ENCODE measurements around the gene SLC34A1. TPM values are rescaled to one million over a fixed set of nuclear protein-coding genes. Genes with fewer than 3 reads are reported as not detected.

The SLC34A1 gene
- total RNA-seq, 5 donors from 2014 or later (not counting 1 experiment from before 2014, with no cell fraction given): 0.13 to 0.18 (median 0.16) TPM; not detected in 2

DNA sequence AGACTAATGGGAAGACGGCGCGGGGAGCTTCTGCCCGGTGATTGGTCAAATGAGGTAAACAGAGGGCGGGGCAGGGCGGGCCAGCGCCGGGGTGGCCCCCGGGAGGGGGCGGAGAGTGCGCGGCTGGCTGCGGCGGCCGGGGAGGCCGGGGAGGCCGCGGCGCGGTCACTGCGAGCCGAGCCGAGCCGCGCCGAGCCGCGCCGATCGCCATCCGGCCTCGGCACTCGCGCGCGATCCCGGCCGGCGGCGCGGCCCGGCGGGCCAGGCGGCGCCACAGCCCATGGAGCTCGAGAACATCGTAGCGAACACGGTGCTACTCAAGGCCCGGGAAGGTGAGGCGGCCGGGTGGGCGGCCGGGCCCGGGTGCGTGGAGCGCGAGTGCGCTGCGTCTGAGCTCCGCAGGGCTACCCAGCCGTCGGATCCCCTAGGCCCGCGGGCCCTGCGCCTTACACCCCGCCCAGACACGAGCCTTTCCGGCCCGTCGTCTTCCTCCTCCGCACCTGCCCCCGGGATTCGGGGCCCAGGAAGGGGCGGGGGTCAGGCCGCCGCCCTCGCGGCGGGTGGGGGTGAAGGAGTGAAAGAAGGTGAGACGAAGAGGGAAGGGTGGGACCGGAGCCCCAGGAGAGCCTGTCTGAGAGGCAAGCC is 42.5 kb downstream of the SLC34A1 start, which contains the start of gene GRK6:
Gene GRK6 (plus strand): TSS at position 111 of the 645 bp plus-strand sequence. CDS start 170 bp downstream, at position 281.
- peak in 34 of 35 experiments; percentile 47 to 78 (median 61) for DNase-seq
- peaks cover 8% of the 10 kb centered on the region for H3K36me3 Mint-ChIP-seq
- no peaks in the 10 kb centered on the region for H3K27me3 Mint-ChIP-seq
- ATAC-seq (replicated peaks in 1 of 4): peak; percentile 15 to 72 (median 66)
- WGBS (ENCODE audit: insufficient coverage): under 1% methylated on average over 66 of the region's 82 CpGs
- Histone ChIP-seq H3K27ac (ENCODE audit: low read length) (peak within 1 kb of the TSS; percentile 87), H3K4me1 (ENCODE audit: control insufficient read depth in 1 of 2, extremely low read depth in 1 of 2, insufficient read depth in 2 of 2, low read length in 2 of 2) (peaks cover 37 to 68% of the 10 kb centered on the region in 2 experiments), H3K36me3 (ENCODE audit: control insufficient read depth in 2 of 2, extremely low read depth in 1 of 2, insufficient read depth in 1 of 2, low read length in 1 of 2) (peaks cover 4 to 23% of the 10 kb centered on the region in 2 donors), H3K9me3 (no peaks in the 10 kb centered on the region), H3K4me3 (ENCODE audit: control insufficient read depth in 1 of 2, extremely low read depth in 1 of 2, low read length in 1 of 2) (peak within 1 kb of the TSS; percentile 77 to 85), H3K27me3 (replicated peaks in 1 of 2; ENCODE audit: control insufficient read depth in 2 of 2, extremely low read depth in 1 of 2, insufficient read depth in 2 of 2, low read length in 1 of 2) (no peaks in the 10 kb centered on the region)
- H3K9me3 Mint-ChIP-seq: no peaks in the 10 kb centered on the region
- H3K4me3 Mint-ChIP-seq: peak within 1 kb of the TSS; percentile 79 to 92 (median 90)
- H3K4me1 Mint-ChIP-seq: peaks cover 56 to 63% (median 60%) of the 10 kb centered on the region in 3 donors
- CTCF ChIA-PET: interaction anchor here in 1 of 2 donors (0.5 to 3.2 kb wide), 11 partner anchors 12 to 80 kb away, joined by 3 to 37 read pairs (median 7); partner anchors contain the start of gene PRR7
- POLR2A ChIA-PET: interaction anchor here (0.6 to 2.1 kb wide), 7 partner anchors 14 to 37 kb away, joined by 3 to 13 read pairs (median 5); no protein-coding TSS in a partner anchor
- H3K27ac Mint-ChIP-seq: peak within 1 kb of the TSS; percentile 99

DNA sequence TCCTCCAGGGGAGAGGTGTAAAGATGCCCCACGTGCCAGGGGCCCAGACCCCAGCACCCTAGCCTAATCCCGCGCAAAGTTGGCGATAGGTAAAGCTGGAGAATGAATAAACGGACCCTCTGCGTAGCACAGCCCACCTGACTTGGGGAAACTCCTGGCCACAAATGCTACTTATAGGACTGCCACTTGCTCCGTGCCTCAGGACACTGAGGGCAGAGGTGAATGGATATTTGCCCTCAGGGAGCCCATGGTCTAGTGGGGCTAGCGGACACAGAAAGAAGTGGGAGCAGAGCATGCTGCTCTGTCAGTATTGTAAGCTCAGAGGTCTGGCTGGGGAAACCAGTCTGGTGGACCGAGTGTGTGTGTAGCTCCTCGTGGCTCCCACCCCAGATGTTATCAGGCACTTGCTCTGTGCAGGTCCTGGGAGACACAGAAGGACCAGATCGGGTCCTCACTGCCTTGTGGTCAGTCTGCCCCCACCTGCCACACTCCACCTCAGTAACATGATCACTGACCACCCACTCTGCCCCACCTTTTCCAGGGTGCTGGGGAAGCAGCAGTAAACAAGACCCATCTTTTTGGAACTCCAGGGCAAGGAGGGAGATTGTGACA is 43.1 kb downstream of the SLC34A1 start:
- WGBS (ENCODE audit: insufficient coverage): 1% methylated on average over 10 of the region's 11 CpGs
- DNase-seq: no peak
- CTCF ChIA-PET: interaction anchor here in 1 of 2 donors (1.4 to 3.2 kb wide), 7 partner anchors 18 to 37 kb away, joined by 3 to 37 read pairs (median 17); partner anchors contain the start of gene PRR7
- Mint-ChIP-seq H3K36me3 (peaks cover 8% of the 10 kb centered on the region), H3K9me3 (no peaks in the 10 kb centered on the region), H3K4me3 (peak overlapping the region; percentile 79 to 92 (median 86)), H3K4me1 (peaks cover 58 to 70% (median 67%) of the 10 kb centered on the region in 3 donors), H3K27ac (peak overlapping the region; percentile 95), H3K27me3 (no peaks in the 10 kb centered on the region)
- Histone ChIP-seq H3K4me1 (ENCODE audit: control insufficient read depth in 1 of 2, extremely low read depth in 1 of 2, insufficient read depth in 2 of 2, low read length in 2 of 2) (peaks cover 41 to 74% of the 10 kb centered on the region in 2 experiments), H3K9me3 (no peaks in the 10 kb centered on the region), H3K27me3 (replicated peaks in 1 of 2; ENCODE audit: control insufficient read depth in 2 of 2, extremely low read depth in 1 of 2, insufficient read depth in 2 of 2, low read length in 1 of 2) (no peaks in the 10 kb centered on the region), H3K36me3 (ENCODE audit: control insufficient read depth in 2 of 2, extremely low read depth in 1 of 2, insufficient read depth in 1 of 2, low read length in 1 of 2) (peaks cover 4 to 30% of the 10 kb centered on the region in 2 donors), H3K4me3 (ENCODE audit: control insufficient read depth in 1 of 2, extremely low read depth in 1 of 2, low read length in 1 of 2) (peak overlapping the region; percentile 68 to 85), H3K27ac (ENCODE audit: low read length) (peak overlapping the region; percentile 84)
- ATAC-seq (replicated peaks in 1 of 4): no peak
- POLR2A ChIA-PET: interaction anchor here (1.0 to 2.1 kb wide), 3 partner anchors 14 to 18 kb away, joined by 3 to 9 read pairs (median 3); no protein-coding TSS in a partner anchor

DNA sequence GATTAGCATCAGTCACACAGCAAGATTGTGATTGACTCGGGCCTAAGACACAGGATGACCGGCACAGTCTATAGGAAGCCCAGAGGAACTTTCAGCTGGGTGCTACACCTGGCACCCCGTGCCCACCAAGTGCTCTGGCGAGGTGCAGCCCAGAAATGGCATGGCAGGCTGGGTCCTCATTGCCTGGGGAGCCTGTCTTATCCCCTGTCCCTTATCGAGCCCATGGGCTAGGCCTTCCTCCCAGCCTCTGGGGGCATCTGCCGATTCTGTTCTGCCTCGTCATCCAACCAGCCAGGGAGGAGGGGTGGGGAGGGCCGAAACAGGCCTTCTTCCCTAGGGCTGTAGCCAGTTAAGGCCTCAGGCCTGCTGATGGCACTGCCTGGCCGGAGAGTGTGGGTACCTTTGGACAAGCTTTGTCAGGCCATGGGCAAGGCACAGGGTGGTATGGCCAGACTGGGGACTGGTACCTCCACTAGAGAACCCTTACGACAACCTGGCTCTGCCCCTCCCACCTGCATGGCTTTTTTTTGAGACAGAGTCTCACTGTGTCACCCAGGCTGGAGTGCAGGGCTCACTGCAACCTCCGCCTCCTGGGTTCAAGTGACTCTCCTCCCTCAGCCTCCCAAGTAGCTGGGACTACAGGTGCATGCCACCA is 43.8 kb downstream of the SLC34A1 start:
- Mint-ChIP-seq H3K4me3 (peak overlapping the region; percentile 79 to 92 (median 86)), H3K4me1 (peaks cover 61 to 76% (median 74%) of the 10 kb centered on the region in 3 donors), H3K27me3 (no peaks in the 10 kb centered on the region), H3K9me3 (no peaks in the 10 kb centered on the region), H3K36me3 (peaks cover 8% of the 10 kb centered on the region), H3K27ac (peak overlapping the region; percentile 95)
- POLR2A ChIA-PET: interaction anchor here in 1 of 2 donors (1.0 kb wide), 1 partner anchor 16 kb away, joined by 3 read pairs; no protein-coding TSS in a partner anchor
- ATAC-seq (replicated peaks in 1 of 4): no peak
- DNase-seq: peak in 3 of 35 experiments; percentile 18 to 35 (median 22)
- Histone ChIP-seq H3K4me1 (ENCODE audit: control insufficient read depth in 1 of 2, extremely low read depth in 1 of 2, insufficient read depth in 2 of 2, low read length in 2 of 2) (peaks cover 48 to 81% of the 10 kb centered on the region in 2 experiments), H3K27me3 (replicated peaks in 1 of 2; ENCODE audit: control insufficient read depth in 2 of 2, extremely low read depth in 1 of 2, insufficient read depth in 2 of 2, low read length in 1 of 2) (no peaks in the 10 kb centered on the region), H3K4me3 (ENCODE audit: control insufficient read depth in 1 of 2, extremely low read depth in 1 of 2, low read length in 1 of 2) (peak overlapping the region; percentile 68 to 85), H3K36me3 (ENCODE audit: control insufficient read depth in 2 of 2, extremely low read depth in 1 of 2, insufficient read depth in 1 of 2, low read length in 1 of 2) (peaks cover 9 to 37% of the 10 kb centered on the region in 2 donors), H3K9me3 (no peaks in the 10 kb centered on the region), H3K27ac (ENCODE audit: low read length) (peak overlapping the region; percentile 84)
- CTCF ChIA-PET: interaction anchor here in 1 of 2 donors (0.9 to 3.2 kb wide), 4 partner anchors 11 to 27 kb away, joined by 3 to 37 read pairs (median 16); no protein-coding TSS in a partner anchor
- WGBS (ENCODE audit: insufficient coverage): 7% methylated on average over 8 of the region's 11 CpGs

DNA sequence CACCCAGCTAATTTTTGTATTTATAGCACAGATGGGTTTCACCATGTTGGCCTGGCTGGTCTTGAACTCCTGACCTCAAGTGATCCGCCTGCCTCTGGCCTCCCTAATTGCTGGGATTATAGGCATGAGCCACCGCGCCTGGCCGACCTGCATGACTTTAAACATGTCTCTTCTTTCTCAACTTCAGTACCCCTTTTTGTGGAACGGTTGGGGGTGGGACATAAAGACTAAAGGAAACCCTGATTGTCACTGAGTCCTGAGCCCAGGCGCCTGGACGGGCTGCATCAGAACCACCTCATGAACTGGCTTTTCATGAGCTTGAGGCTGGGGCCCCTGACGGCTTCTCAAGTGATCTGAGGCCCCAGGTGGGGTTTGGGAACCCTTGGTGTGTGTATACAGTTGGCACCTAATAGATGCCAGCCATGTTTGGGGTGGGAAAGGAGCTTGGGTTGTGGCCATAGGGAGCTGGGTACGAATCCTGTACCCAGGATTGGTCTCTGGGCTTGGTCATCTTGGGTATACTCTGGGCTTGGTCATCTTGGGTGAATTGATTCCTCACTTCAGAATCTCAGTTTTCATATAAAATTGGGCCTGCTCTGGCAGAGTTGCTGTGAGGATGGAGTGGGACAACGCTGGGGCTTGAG is 44.5 kb downstream of the SLC34A1 start:
- H3K27ac Mint-ChIP-seq: peak overlapping the region; percentile 95
- H3K27me3 Mint-ChIP-seq: no peaks in the 10 kb centered on the region
- peaks cover 11% of the 10 kb centered on the region for H3K36me3 Mint-ChIP-seq
- peaks cover 55 to 88% of the 10 kb centered on the region in 2 experiments for H3K4me1 ChIP-seq (ENCODE audit: control insufficient read depth in 1 of 2, extremely low read depth in 1 of 2, insufficient read depth in 2 of 2, low read length in 2 of 2)
- DNase-seq: no peak
- H3K36me3 ChIP-seq (ENCODE audit: control insufficient read depth in 2 of 2, extremely low read depth in 1 of 2, insufficient read depth in 1 of 2, low read length in 1 of 2): peaks cover 13 to 43% of the 10 kb centered on the region in 2 donors
- H3K4me3 Mint-ChIP-seq: peak overlapping the region; percentile 79 to 92 (median 86)
- peak overlapping the region; percentile 68 to 85 for H3K4me3 ChIP-seq (ENCODE audit: control insufficient read depth in 1 of 2, extremely low read depth in 1 of 2, low read length in 1 of 2)
- POLR2A ChIA-PET: no interaction called here
- peak overlapping the region; percentile 84 for H3K27ac ChIP-seq (ENCODE audit: low read length)
- CTCF ChIA-PET: interaction anchor here in 1 of 2 donors (0.9 to 2.2 kb wide), 5 partner anchors 10 to 38 kb away, joined by 3 to 12 read pairs (median 4); no protein-coding TSS in a partner anchor
- WGBS (ENCODE audit: insufficient coverage): 4% methylated on average over 3 of the region's 10 CpGs
- ATAC-seq (replicated peaks in 1 of 4): no peak
- no peaks in the 10 kb centered on the region for H3K27me3 ChIP-seq (replicated peaks in 1 of 2; ENCODE audit: control insufficient read depth in 2 of 2, extremely low read depth in 1 of 2, insufficient read depth in 2 of 2, low read length in 1 of 2)
- no peaks in the 10 kb centered on the region for H3K9me3 Mint-ChIP-seq
- H3K9me3 ChIP-seq: no peaks in the 10 kb centered on the region
- H3K4me1 Mint-ChIP-seq: peaks cover 65 to 81% (median 78%) of the 10 kb centered on the region in 3 donors

DNA sequence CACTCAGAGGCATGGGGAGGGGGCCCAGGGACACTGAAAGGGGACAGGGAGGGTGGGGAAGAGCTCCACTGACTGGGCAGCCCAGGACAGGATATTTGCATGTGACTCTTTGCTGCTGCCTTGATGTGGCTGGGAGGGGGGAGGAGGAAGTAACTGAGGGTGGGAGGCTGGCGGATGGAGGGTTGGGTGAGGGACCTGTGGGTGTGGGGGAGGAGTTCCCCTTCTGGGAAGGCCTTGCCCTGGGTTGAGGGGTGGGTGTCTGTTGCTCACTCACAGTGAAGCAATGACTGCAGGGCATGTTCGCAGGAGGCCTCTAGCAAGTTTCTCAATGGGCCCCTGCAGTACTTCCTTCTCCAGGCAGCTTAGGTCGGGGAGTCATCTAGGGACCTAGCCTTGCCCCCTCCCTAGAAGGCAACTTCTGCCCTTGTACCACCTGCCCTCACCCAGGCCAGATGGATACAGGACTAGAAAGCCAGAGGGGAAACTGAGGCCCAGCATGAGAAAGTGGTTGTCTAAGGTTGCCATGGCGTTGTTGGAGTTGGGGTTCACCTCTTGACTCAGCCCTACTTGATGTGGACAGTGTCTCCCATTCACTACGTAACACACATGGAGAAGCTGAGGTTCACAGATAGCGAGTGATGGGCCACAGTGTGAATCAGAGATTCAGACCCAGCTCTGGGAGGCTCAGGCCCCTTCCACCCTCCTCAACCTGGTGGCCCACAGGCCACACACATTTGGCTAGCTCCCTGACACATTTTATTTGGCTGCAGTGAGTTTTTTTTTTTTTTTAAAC is 45.2 kb downstream of the SLC34A1 start:
- peaks cover 18 to 51% of the 10 kb centered on the region in 2 donors for H3K36me3 ChIP-seq (ENCODE audit: control insufficient read depth in 2 of 2, extremely low read depth in 1 of 2, insufficient read depth in 1 of 2, low read length in 1 of 2)
- POLR2A ChIA-PET: interaction anchor here (0.6 to 0.7 kb wide), 3 partner anchors 15 to 40 kb away, joined by 3 to 5 read pairs (median 3); no protein-coding TSS in a partner anchor
- H3K4me1 ChIP-seq (ENCODE audit: control insufficient read depth in 1 of 2, extremely low read depth in 1 of 2, insufficient read depth in 2 of 2, low read length in 2 of 2): peaks cover 62 to 90% of the 10 kb centered on the region in 2 experiments
- DNase-seq (peak; percentile 70 to 93 (median 87)), ATAC-seq (replicated peaks in 1 of 4) (peak; percentile 13 to 29 (median 15))
- peak overlapping the region; percentile 68 to 85 for H3K4me3 ChIP-seq (ENCODE audit: control insufficient read depth in 1 of 2, extremely low read depth in 1 of 2, low read length in 1 of 2)
- peak overlapping the region; percentile 84 for H3K27ac ChIP-seq (ENCODE audit: low read length)
- CTCF ChIA-PET: interaction anchor here (0.7 to 2.2 kb wide), 9 partner anchors 9 to 113 kb away, joined by 3 to 12 read pairs (median 4); no protein-coding TSS in a partner anchor
- Mint-ChIP-seq H3K27me3 (no peaks in the 10 kb centered on the region), H3K4me3 (peak overlapping the region; percentile 79 to 92 (median 86)), H3K36me3 (peaks cover 14% of the 10 kb centered on the region), H3K4me1 (peaks cover 69 to 85% (median 82%) of the 10 kb centered on the region in 3 donors), H3K27ac (peak overlapping the region; percentile 95), H3K9me3 (no peaks in the 10 kb centered on the region)
- 0% methylated on average over 2 of the region's 6 CpGs for whole genome bisulfite sequencing (ENCODE audit: insufficient coverage)
- H3K27me3 ChIP-seq (replicated peaks in 1 of 2; ENCODE audit: control insufficient read depth in 2 of 2, extremely low read depth in 1 of 2, insufficient read depth in 2 of 2, low read length in 1 of 2): no peaks in the 10 kb centered on the region
- no peaks in the 10 kb centered on the region for H3K9me3 ChIP-seq

Data from T-cell (primary cell).